ENCODE results near the gene S100PBP. TPM values are rescaled to one million over a fixed set of nuclear protein-coding genes. Genes with fewer than 3 reads are reported as not detected.

Gene S100PBP
- total and polyA plus RNA-seq, 9 of the 15 experiments (the other 6 are each of a cell fraction or from before 2014, with no cell fraction given): 22.9 to 60.2 (median 32.9) TPM

DNA sequence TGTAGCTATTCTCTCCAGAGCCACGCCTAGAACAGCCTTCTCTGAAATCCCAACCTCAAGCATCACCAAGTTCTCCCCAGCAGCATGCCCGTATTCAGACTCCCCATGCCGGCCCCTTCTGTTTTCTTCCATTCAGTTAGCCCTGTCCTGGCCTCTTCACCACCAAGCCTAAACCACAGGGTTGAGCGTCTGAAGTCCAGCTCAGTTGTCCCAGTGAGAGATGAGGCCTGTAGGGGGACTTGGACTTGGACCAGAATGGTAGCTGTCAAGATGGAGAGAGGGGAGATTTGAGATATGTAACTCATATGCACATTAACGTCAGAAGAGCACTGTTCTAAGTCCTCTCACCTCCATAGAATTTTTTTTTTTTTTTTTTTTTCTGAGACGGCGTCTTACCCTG, 89.2 kb downstream of the S100PBP start (continued):
- TF ChIP-seq, protein P1, sequence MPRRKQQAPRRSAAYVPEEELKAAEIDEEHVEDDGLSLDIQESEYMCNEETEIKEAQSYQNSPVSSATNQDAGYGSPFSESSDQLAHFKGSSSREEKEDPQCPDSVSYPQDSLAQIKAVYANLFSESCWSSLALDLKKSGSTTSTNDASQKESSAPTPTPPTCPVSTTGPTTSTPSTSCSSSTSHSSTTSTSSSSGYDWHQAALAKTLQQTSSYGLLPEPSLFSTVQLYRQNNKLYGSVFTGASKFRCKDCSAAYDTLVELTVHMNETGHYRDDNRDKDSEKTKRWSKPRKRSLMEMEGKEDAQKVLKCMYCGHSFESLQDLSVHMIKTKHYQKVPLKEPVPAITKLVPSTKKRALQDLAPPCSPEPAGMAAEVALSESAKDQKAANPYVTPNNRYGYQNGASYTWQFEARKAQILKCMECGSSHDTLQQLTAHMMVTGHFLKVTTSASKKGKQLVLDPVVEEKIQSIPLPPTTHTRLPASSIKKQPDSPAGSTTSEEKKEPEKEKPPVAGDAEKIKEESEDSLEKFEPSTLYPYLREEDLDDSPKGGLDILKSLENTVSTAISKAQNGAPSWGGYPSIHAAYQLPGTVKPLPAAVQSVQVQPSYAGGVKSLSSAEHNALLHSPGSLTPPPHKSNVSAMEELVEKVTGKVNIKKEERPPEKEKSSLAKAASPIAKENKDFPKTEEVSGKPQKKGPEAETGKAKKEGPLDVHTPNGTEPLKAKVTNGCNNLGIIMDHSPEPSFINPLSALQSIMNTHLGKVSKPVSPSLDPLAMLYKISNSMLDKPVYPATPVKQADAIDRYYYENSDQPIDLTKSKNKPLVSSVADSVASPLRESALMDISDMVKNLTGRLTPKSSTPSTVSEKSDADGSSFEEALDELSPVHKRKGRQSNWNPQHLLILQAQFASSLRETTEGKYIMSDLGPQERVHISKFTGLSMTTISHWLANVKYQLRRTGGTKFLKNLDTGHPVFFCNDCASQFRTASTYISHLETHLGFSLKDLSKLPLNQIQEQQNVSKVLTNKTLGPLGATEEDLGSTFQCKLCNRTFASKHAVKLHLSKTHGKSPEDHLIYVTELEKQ (CRISPR knock-in tag; IDR thresholded peaks at IDR 0.05): no peak

DNA sequence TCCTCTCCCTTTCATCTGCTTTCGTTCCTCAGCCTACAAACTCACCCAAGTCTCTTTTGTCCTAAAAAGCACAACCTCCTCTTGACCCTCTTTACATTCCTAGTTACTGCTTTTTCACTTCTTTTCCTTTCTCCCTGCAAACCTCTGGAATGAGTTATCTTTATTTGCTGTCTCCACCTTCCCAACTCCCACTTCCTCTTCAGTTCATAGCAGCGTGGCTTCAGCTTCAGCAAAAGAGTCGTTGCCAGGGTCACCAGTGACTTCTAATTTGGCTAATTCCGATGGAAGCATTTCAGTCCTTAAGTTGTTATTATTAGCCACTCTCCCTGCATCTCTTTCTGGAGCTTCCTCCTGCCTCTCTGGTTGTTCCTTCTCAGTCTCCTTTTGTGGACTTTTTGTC, 90.0 kb downstream of the S100PBP start:
- no peak overlapping the region for H2AFZ ChIP-seq (ENCODE audit: low read depth, low read length)
- H3K27me3 ChIP-seq (ENCODE audit: control insufficient read depth in 2 of 2, insufficient read depth in 2 of 2, low read length in 2 of 2): peaks cover 6 to 13% of the 10 kb centered on the region in 2 experiments; a peak in 3 of 5 replicates
- ChIA-PET POLR2A (interaction anchor here (0.6 to 2.4 kb wide), 7 partner anchors 10 to 445 kb away, joined by 3 to 12 read pairs (median 3); no protein-coding TSS in a partner anchor), CTCF (ENCODE audit: low intra/inter-chr PET ratio) (no interaction called here)
- H3K9ac ChIP-seq (ENCODE audit: insufficient read depth in 1 of 2, low read depth in 2 of 2, low read length in 2 of 2): no peak overlapping the region
- H3K4me3 ChIP-seq: no peak overlapping the region
- H3K79me2 ChIP-seq (ENCODE audit: control insufficient read depth, insufficient read depth, low read length): no peaks in the 10 kb centered on the region
- FAIRE-seq (no peak), DNase-seq (ENCODE audit: extremely low read depth in 1 of 4, low spot score in 3 of 4) (no peak), ATAC-seq (no peak)
- peaks cover 2% of the 10 kb centered on the region; the same call in 1 of the 2 replicates for H3K9me3 ChIP-seq (replicated peaks; ENCODE audit: control insufficient read depth, insufficient read depth, low read depth, low read length)
- H3K4me2 ChIP-seq (ENCODE audit: insufficient read depth, low read length): no peak overlapping the region
- WGBS (ENCODE audit: insufficient coverage, low coverage, missing lambda C conversion rate): 3% methylated on average over 4 of the region's 4 CpGs
- no peaks in the 10 kb centered on the region for H3K36me3 ChIP-seq (ENCODE audit: control insufficient read depth, insufficient read depth, low read length)
- BruUV-seq (replicated peaks): no TSS peak
- no peaks in the 10 kb centered on the region for H4K20me1 ChIP-seq (replicated peaks; ENCODE audit: control insufficient read depth, insufficient read depth, low read length)
- no peaks in the 10 kb centered on the region; a peak in 2 of 5 replicates for H3K4me1 ChIP-seq (replicated peaks in 1 of 2; ENCODE audit: control insufficient read depth in 2 of 2, insufficient read depth in 2 of 2, low read length in 2 of 2)
- in situ Hi-C loops (cut with MboI): no loop called here
- intact Hi-C loops (cut with micrococcal nuclease): no loop called here
- no peak overlapping the region for H3K27ac ChIP-seq (ENCODE audit: extremely low read depth, low read depth, low read length)
- no peaks in the 10 kb centered on the region for H3K9me1 ChIP-seq (ENCODE audit: control insufficient read depth, insufficient read depth, low read length)
- TF ChIP-seq BMI1 (IDR thresholded peaks at IDR 0.05; ENCODE audit: low read length) (peak; percentile 23; the same call in 1 of the 2 replicates), NFXL1 (CRISPR knock-in tag; IDR thresholded peaks at IDR 0.05) (no peak), BDP1 (IDR thresholded peaks at IDR 0.05; ENCODE audit: insufficient read depth, insufficient read length) (no peak), GABPA (tag; conservative IDR thresholded peaks at IDR 0.05; ENCODE audit: low read depth) (0 out of 2 replicates have a peak, but pooled peaks have one; percentile 37), SREBF1 (IDR thresholded peaks at IDR 0.05; ENCODE audit: borderline replicate concordance, low read depth, low read length) (no peak), CTBP1 (IDR thresholded peaks at IDR 0.05; ENCODE audit: borderline replicate concordance) (no peak), ATF1 (CRISPR knock-in tag; IDR thresholded peaks at IDR 0.05) (no peak), ATF1 (tag; IDR thresholded peaks at IDR 0.05) (no peak), LEF1 (IDR thresholded peaks at IDR 0.05) (0 out of 2 replicates have a peak, but pooled peaks have one; percentile 12), CBFB (CRISPR knock-in tag; IDR thresholded peaks at IDR 0.05) (no peak)
- TF ChIP-seq, protein P2, sequence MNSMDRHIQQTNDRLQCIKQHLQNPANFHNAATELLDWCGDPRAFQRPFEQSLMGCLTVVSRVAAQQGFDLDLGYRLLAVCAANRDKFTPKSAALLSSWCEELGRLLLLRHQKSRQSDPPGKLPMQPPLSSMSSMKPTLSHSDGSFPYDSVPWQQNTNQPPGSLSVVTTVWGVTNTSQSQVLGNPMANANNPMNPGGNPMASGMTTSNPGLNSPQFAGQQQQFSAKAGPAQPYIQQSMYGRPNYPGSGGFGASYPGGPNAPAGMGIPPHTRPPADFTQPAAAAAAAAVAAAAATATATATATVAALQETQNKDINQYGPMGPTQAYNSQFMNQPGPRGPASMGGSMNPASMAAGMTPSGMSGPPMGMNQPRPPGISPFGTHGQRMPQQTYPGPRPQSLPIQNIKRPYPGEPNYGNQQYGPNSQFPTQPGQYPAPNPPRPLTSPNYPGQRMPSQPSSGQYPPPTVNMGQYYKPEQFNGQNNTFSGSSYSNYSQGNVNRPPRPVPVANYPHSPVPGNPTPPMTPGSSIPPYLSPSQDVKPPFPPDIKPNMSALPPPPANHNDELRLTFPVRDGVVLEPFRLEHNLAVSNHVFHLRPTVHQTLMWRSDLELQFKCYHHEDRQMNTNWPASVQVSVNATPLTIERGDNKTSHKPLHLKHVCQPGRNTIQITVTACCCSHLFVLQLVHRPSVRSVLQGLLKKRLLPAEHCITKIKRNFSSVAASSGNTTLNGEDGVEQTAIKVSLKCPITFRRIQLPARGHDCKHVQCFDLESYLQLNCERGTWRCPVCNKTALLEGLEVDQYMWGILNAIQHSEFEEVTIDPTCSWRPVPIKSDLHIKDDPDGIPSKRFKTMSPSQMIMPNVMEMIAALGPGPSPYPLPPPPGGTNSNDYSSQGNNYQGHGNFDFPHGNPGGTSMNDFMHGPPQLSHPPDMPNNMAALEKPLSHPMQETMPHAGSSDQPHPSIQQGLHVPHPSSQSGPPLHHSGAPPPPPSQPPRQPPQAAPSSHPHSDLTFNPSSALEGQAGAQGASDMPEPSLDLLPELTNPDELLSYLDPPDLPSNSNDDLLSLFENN (IDR thresholded peaks at IDR 0.05; ENCODE audit: low read depth in 2 of 2, low read length in 2 of 2): no peak
- TF ChIP-seq, protein P3, sequence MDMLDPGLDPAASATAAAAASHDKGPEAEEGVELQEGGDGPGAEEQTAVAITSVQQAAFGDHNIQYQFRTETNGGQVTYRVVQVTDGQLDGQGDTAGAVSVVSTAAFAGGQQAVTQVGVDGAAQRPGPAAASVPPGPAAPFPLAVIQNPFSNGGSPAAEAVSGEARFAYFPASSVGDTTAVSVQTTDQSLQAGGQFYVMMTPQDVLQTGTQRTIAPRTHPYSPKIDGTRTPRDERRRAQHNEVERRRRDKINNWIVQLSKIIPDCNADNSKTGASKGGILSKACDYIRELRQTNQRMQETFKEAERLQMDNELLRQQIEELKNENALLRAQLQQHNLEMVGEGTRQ (CRISPR knock-in tag; IDR thresholded peaks at IDR 0.05): no peak

All from K562 (cell line).